HFFc6 (cell line): ENCODE results near the gene GJA1. TPM values are rescaled to one million over a fixed set of nuclear protein-coding genes. Genes with fewer than 3 reads are reported as not detected.
"Not testable (repeated sequence)": the region's sequence is repeated elsewhere in the genome, so short reads cannot be mapped to it uniquely, and the experiment has no call there.

Experiments
- DNase-seq: peaks from one replicate; pipeline ENCODE4 v3.0.0-alpha.2; 2018
- H3K27ac Mint-ChIP-seq: 2 replicates; pipeline ENCODE4 v1.8.0; 2020; ENCODE audit warnings: mild to moderate bottlenecking, mixed read lengths
- H3K27me3 Mint-ChIP-seq: 2 replicates; pipeline ENCODE4 v1.8.0; 2021; ENCODE audit warnings: mild to moderate bottlenecking, moderate library complexity, mixed read lengths; ENCODE audit not compliant: insufficient read depth
- H3K36me3 Mint-ChIP-seq: 2 replicates; pipeline ENCODE4 v1.8.0; 2021; ENCODE audit warnings: low read depth, mixed read lengths
- H3K4me1 Mint-ChIP-seq: 2 replicates; pipeline ENCODE4 v1.8.0; 2020; ENCODE audit warnings: low read depth, mixed read lengths
- H3K4me3 Mint-ChIP-seq: 2 replicates; pipeline ENCODE4 v1.8.0; 2020; ENCODE audit warnings: mild to moderate bottlenecking, moderate library complexity, mixed read lengths
- H3K9me3 Mint-ChIP-seq: 2 replicates; pipeline ENCODE4 v1.8.0; 2020; ENCODE audit warnings: mild to moderate bottlenecking, mixed read lengths
- long read RNA-seq: library from polyadenylated mRNA; unstranded; transcript quantifications from one replicate; pipeline ENCODE4 v2.0.0, GENCODE V29; 2019
- total RNA-seq, 6 experiments: library from RNA; stranded (reverse); fragmentation: NEBNext Ultra II Directional; extraction: Animal tissue kit (Norgen Biotek cat#: 25700); gene quantifications; 2 replicates in 1 of 6; 3 replicates in 5 of 6; pipeline ENCODE4 v1.2.3, GENCODE V29; 2021
- TF ChIP-seq, protein P1 (sequence below): fragments of 200-600 bp; sonication (generic); IDR thresholded peaks from 2 replicates; pipeline ENCODE4 v1.5.0; 2021; ENCODE audit warnings: antibody characterized with exemption, mild to moderate bottlenecking

GJA1 gene
- 10 to 100 TPM; 80.6 to 96.4 (median 87.7) TPM for total RNA-seq
- long read RNA-seq, transcript GJA1-204 (2 exons, 3,152 nt): major isoform, 5 of 14 reads
- long read RNA-seq, partial matches to known transcripts: 0 of 14 reads
- long read RNA-seq, other reads (novel, unspliced or antisense): 9 of 14 reads

DNA sequence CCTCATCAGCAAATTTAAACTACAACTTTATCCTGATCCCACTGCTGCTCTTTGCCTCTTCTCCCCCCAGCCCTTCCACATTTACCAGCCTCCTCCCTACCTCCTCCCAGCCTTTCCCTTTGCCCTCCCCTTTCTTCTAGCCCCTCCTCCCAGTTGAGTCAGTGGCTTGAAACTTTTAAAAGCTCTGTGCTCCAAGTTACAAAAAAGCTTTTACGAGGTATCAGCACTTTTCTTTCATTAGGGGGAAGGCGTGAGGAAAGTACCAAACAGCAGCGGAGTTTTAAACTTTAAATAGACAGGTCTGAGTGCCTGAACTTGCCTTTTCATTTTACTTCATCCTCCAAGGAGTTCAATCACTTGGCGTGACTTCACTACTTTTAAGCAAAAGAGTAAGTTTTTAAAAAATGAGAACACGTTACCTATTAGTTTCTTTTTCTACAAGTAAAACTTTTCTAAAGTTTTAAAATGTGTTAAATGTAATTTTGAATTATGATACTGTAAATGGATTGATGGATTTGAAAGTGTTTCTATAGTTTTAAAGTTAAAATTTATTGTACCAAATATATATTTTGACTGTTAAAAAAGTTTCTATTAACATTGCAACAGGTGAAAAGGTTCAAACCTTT is at the start of gene GJA1:
GJA1 (plus strand) TSS at position 203 of the 626 bp plus-strand sequence. CDS start 11,202 bp downstream, outside the sequence.
- Mint-ChIP-seq H3K9me3 (no peaks in the 10 kb centered on the region), H3K4me1 (peaks cover 58% of the 10 kb centered on the region), H3K27ac (peak within 1 kb of the TSS; percentile 96), H3K36me3 (peaks cover 5% of the 10 kb centered on the region; the same call in 1 of the 2 replicates), H3K27me3 (peaks cover 2% of the 10 kb centered on the region; the same call in 1 of the 2 replicates), H3K4me3 (peak within 1 kb of the TSS; percentile 96)
- DNase-seq: peak; percentile 74
- TF ChIP-seq, protein P1, sequence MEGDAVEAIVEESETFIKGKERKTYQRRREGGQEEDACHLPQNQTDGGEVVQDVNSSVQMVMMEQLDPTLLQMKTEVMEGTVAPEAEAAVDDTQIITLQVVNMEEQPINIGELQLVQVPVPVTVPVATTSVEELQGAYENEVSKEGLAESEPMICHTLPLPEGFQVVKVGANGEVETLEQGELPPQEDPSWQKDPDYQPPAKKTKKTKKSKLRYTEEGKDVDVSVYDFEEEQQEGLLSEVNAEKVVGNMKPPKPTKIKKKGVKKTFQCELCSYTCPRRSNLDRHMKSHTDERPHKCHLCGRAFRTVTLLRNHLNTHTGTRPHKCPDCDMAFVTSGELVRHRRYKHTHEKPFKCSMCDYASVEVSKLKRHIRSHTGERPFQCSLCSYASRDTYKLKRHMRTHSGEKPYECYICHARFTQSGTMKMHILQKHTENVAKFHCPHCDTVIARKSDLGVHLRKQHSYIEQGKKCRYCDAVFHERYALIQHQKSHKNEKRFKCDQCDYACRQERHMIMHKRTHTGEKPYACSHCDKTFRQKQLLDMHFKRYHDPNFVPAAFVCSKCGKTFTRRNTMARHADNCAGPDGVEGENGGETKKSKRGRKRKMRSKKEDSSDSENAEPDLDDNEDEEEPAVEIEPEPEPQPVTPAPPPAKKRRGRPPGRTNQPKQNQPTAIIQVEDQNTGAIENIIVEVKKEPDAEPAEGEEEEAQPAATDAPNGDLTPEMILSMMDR: no peak

DNA sequence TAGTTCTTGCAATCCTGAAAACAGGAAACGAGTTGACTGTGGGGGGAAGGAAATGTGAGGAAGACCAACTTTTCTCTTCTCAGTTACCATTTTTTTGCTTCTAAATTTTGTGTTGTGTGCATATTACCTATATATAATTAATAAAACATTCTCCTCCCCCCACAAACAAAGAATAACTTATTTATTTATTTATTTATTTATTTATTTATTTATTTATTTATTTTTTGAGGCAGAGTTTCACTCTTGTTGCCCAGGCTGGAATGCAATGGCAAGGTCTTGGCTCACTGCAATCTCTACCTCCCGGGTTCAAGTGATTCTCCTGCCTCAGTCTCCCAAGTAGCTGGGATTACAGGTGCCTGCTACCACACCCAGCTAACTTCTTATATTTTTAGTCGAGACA is 48.9 kb upstream of the GJA1 start:
- not testable (repeated sequence) for H3K27me3 Mint-ChIP-seq, H3K36me3 Mint-ChIP-seq, DNase-seq, H3K27ac Mint-ChIP-seq, H3K4me1 Mint-ChIP-seq, H3K4me3 Mint-ChIP-seq, H3K9me3 Mint-ChIP-seq

DNA sequence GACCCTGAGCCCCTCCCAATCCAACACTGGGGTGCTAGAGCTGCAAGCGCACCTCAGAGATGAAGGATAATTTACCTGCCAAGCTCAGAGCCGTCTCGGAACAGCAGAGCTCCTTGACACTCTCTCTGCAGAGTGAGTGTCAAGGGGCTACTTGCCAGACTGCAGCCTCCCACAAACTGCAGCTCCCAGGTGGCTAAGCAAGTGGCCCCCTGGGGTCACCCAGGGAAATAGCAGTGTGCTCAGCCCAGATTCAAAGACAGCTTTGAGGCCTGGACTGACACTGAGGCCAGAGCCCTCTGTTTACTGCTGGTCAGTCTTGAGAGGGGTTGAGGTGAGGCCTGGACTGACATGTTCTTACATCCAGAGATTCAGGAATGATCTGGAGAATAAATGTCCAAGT is 46.0 kb upstream of the GJA1 start:
- no peaks in the 10 kb centered on the region for H3K9me3 Mint-ChIP-seq
- H3K27me3 Mint-ChIP-seq: peaks cover 3% of the 10 kb centered on the region
- H3K27ac Mint-ChIP-seq: no peak overlapping the region
- no peak for DNase-seq
- H3K36me3 Mint-ChIP-seq: no peaks in the 10 kb centered on the region
- TF ChIP-seq, protein P1: no peak
- H3K4me3 Mint-ChIP-seq: no peak overlapping the region
- no peaks in the 10 kb centered on the region for H3K4me1 Mint-ChIP-seq

DNA sequence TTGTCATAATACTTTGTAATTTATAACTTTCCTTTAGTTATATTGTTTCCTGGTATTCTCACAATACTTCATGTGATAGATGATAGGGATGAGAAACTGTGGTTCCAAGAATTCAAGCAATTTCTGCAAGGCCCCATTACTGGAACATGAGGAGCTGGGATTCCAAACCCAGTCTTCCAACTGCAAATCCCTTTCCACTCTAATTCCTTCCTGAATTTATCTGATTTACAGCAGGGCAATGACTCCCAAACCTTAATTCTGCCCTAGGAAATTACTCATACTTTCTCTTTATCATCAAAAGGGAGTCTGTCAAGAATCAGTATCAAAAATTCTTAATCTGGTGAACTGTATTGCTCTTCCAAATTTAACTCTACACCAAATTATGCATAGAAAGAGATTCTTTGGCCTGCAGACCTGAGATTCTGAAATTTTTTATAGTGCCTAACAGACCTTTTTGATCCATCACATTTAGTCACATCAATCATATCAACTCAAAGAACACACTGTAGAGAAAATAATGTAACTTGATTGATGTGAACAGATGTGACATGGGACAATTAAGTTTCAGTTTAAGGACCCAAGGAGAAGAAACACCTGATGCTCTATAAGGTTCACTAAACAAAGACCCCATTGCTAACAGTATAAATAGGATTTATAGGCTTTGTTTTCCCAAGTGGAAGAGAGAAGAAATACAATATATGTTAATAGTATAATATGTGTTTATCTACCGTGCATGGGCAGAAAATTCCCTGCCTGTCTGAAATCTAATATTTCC is 41.5 kb upstream of the GJA1 start:
- Mint-ChIP-seq H3K4me3 (no peak overlapping the region), H3K36me3 (no peaks in the 10 kb centered on the region), H3K4me1 (no peaks in the 10 kb centered on the region), H3K27ac (no peak overlapping the region), H3K27me3 (peaks cover 3% of the 10 kb centered on the region), H3K9me3 (no peaks in the 10 kb centered on the region)
- DNase-seq: no peak
- TF ChIP-seq, protein P1: no peak

DNA sequence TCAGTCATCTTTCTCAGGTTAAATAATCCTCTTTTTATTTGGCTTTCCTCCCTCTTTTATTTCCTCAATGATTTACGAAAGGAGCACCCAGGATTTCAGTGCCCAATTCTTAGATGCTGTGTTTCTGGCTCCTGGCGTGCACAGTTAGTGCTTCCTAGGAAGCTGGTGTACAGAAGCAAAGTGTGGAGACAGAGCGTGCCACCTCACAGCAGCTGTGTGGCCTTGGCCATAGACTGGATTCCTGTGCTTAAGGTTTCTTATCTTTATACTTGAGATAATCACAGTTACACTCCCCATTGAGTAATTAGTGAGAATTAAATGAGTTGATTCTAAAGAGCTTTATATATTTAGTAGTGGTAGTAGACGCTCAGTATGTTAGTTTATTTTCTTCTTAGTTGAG is 39.7 kb upstream of the GJA1 start:
- H3K27ac Mint-ChIP-seq: no peak overlapping the region

DNA sequence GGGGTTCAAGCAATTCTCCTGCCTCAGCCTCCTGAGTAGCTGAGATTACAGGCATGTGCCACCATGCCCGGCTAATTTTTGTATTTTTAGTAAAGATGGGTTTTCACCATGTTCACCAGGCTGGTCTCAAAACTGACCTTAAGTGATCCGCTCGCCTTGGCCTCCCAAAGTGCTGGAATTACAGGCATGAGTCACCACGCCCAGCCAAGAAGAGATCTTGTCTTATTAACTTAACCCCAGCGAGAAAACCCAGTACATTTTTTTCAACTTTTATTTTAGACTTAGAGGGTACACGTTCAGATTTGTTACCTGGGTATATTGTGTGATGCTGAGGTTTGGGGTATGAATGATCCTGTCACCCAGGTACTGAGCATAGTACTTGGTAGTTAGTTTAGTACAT is 38.3 kb upstream of the GJA1 start:
- H3K27me3 Mint-ChIP-seq, DNase-seq, H3K9me3 Mint-ChIP-seq, H3K36me3 Mint-ChIP-seq, H3K4me3 Mint-ChIP-seq, H3K4me1 Mint-ChIP-seq, H3K27ac Mint-ChIP-seq: not testable (repeated sequence)

More for the DNA sequence above, 39.7 kb upstream of the GJA1 start:
- Mint-ChIP-seq H3K4me1 (no peaks in the 10 kb centered on the region), H3K36me3 (no peaks in the 10 kb centered on the region), H3K9me3 (no peaks in the 10 kb centered on the region), H3K4me3 (no peak overlapping the region), H3K27me3 (peaks cover 2% of the 10 kb centered on the region)
- TF ChIP-seq, protein P1: no peak
- no peak for DNase-seq
